NCI-H2107 treated with DMSO at 0.1 percent for 48 hours (cell line): ENCODE results near the gene HOXB6.

Source experiments
- DNase-seq: peaks from one replicate; lab custom pipeline; 2025; ENCODE audit not compliant: unreplicated experiment; lab: John Stamatoyannopoulos, UW

The HOXB6 gene

DNA sequence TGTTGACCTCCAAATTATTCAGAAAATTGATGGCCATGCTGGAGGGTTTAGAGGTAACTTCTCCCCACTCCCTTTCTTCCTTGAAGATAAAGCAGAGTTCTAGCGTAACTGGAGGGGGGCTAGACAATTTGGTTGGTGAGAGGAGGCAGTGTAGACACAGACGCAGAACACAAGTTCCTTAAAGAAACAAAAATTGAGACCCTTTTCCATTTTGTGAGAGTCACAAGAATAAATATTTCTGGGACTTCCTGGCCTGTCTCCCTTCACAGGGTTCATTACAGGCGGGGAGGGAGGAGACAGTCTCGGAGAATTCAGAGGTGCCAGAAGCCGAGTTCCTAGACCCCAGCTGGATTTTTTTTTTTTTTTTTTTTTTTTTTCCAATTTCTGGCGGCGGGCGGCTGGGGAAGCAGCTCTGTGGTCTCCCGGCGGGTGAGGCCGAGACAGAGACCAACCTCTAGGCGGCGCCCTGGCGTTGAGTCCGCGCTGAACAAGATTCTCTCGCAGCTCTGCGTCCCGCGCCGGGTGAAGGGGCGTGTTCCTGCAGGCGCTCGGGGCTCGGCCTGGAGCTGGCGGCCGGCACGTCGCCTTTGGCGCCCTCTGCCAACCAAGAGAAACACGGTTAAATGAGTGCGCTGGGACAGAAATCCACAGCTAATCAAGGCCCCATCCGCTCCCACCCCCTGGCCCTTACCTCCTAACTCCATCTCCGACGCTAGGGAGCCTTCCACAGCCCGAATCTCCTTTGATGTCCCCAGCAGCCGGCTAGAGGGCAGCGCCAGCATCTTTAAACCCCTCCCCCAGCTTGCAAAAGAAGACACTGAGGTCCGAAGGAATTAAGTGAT, 31.6 kb upstream of the HOXB6 start:
- peak; percentile 28 for DNase-seq

DNA sequence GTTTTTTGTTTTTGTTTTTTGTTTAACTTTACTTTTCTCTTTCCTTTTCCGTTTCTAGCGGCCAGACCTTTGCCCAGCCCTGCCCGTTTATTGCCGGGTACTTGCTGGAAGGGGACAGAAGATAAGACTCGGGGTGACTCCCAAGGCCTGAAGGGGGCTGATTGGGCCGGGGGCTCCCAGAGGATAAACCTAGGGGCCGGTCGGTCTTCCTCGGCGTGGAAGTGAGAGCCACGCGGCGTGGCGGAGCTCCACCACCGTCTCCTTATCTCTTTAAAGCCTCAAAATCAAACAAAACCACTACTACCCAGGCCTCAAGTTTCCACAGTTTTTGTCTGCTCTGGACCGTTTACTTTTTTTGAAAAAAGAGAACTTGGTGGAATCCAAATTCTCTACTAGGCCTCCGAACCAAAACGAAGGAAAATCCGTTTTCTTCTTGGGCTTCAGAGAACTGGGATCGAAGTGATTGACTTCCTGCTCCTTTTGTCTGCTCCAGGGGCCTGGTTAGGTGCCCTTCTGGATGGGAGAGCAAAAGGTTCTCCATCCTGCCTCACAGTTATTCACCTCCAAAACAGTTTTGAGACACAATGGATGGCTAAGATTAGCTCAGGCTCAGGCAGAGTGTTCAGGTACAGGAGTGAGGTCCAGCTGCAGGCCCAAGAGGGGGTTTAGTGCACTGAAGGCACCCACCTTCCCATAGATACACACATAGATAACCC, 29.9 kb upstream of the HOXB6 start:
- no peak for DNase-seq

DNA sequence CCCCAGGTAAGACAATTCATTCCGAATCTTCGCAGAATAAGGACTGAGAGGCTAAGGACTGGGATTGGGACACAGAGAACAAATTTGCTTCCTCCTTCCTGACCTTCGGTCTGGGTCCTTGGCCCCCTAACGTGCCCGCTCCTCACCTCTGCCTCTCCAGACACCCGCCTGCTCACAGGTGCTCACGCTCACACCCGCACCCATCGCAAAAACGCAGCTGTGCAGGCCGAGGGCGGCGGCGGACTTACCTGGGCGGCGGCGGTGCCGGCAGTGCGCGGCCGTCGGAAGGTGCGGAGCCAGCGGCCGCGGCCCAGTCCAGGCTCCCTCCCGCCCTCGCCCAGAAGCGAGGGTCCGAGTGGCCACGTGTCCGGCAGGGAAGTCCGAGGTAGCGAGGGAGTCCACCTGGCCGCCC, 28.5 kb upstream of the HOXB6 start:
- DNase-seq, result no peak

DNA sequence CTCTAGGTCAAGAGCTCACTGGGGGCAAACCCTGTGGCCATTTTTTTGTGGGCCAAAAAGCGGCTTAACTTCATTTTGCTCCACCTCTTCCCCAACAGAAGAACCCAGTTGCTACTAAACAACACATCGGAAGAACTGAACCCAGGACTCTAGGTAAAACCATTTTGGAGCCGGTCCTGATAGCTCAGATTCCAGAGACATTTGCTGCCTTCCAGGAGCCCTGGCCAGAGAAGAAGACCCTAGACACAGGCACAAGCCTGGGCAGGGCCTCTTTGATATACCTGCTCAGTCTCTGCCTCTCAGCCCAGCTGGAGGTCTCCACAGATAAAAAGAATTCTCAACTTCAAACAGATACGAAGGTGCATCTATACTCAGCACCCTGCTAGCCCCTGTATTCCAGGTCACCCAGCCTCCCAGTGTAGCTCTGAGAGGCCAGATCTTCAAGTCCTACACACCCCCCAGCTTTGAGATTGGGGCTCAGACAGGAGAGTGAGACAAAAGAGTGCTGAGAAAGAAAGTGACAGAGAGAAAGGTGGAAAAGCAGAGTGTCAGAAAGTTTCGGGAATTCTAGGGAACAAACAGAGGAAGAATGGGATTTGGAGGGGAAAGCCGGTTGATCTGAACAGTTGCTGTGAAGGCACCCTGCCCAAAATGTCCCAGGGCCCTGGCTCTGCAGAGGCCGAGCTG, 27.9 kb upstream of the HOXB6 start:
- no peak for DNase-seq

DNA sequence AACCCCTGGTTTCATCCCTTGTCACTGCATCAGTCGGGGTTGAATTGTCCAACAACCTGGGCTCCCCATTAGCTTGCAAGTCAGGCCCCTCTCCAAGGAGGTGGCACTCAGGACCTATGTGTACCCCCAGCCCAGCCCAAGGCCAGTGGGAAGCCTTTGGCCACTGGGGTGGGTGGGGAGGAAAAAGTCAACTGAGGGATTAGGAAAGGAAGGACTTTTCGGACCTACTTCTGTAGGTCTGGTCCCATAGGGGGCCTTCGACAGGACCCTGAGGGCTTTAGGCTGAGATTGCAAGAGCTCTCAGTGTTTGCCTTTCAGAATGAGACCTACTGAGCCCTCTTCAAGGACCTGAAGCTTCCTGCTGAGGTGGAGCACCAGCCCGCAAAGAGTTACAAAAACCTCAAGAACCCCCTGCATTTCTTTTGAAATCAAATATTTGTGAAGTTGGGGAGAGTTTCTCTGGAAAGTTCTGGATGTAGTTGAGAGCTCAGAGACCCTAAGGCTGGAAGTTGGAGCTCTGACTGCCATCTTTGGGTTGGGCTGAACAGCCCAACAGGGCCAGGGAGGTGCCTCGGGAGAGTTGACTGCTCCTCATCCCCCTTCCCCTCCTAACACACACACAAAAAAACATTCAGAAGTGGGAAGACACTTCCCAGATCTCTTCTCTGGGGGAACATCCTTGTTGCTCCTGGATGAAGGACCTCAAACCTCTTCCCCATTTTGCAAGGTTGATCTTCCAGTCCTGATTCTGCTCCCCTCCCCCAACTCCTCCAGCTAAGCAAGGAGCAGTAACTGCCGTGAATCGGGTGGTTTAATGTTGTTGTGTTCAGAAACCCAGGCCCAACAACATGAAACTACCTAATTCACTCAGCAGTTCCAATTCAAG, 27.1 kb upstream of the HOXB6 start:
- no peak for DNase-seq

DNA sequence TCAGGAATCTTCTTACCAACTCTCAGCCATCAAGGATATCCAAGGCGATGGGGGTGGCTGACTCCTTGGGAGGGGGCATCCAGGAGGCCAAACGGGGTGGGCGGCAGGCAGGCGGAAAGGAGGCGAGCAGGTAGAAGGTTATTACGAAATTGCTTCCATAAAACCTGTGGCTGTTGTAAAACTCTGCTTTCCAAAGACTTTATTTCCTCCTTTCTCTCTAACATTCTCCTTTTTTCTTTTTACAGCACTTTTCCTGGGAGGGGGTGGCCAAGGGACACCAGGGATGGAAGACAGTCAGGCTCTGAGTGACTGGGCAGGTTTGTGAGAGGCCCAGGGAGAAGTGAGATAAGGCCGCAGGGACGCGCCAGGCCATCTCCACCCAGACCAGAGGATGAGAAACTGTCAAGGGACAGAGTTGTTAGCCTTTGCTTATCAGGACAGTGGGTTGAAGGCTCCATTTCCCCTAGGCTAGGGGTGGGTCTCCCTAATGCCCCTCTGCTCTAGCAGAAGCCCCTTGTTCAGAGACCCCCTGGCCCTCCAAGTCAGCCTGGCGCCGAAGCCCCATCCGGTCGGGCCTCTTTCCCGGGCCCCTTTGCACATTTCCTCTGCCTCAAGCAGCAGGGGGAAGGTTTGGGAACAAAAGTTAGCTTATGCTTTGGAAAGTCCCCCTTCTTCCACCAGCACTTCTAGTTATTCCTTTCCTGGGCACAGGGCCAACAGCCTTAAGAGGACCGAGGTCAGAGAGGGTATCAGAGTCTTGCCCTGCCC, 26.3 kb upstream of the HOXB6 start:
- DNase-seq, result no peak

DNA sequence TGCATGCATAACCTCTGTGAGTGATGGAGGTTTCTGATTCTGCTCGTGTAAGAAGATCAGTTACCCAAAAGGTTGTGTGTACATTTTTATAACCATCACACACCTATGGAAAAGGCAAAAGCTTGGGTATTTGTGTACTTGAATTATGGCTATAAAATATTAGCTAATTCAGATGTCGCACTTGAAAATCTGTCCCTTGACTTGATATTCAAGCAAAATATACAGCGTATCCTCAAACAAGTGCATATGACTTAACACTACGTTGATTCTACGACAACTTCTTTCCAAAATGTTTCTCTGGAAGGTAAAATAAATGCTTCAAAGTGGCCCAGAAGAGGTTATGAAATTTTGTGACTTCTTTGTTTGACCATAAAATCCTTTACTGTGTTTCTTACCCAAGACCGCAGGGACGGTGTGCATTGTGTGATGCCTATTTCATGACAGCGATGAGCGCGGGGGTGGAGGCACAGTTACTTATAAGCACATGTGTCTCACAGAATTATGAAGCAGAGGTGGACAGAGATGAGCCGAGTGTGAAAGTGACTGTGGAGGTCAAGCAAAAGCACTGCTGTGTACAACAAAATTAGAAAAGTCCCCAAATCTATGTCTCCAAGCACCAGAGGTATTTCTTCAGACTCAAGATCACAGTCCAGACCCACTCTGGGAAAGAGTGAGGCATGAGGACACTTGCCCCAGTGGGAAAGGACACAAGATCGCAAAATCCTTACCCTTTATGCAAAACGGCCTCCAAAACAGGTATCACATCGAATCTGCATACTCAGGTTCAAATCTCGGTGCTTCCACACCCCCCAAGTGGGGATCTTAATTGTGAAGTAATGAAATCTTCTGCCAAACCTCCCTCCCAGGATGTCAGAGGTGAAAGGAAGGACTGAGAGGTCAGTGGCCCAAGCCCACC, 25.5 kb upstream of the HOXB6 start:
- no peak for DNase-seq

DNA sequence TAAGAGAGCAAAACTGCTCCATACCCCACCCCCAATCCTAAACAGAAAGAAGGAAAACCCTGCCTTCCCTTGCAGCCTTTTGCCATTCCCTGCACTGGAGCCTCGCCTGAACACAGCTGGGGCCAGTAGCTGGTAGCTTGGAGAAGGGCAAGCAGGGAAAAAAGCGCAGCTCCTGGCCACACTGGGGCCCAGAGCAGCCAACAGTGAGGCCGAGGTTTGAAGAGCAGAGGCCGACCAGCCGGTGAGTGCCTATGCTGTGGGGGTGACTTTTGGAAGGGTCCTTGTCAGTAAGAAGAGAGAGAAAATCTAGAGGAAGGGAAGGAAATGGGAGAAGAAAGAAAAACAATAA, 24.6 kb upstream of the HOXB6 start:
- DNase-seq, result no peak

DNA sequence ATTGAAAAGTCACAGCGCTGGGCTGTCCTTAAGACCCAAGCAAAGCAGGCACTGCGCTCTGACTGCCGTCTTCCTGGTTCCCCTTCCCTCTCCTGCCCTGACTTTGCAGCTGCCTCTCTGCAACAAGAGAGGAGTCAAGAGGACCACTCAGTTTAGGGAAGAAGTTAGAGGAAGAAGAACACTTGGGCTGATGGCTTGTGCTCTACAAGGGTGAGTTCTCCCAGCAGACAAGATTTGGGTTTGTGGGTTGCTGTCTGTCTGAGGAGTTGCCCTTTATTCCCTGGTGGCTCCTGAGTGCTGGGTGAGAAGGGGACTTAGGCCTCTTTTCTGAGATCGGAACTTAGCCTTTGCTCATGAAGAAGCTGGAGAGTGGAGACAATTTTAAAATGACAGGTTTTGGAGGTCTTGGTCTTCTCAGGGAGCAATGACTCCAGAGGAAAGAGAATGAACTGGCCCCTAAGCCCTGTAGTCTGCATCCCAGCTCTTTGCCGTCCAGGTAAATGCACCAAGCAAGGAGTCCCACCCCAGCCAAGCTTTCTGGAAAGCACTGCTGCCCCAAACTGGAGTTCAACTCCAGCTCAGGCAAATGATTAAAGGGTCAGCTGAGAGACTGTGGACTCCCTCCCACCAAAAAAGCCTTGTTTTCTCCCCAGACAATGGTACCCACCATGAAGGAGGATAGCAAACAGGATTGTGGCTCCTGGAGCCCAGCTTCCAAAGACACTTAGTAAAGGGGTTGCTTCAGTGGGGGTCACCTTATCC, 24.0 kb upstream of the HOXB6 start:
- DNase-seq, result no peak

DNA sequence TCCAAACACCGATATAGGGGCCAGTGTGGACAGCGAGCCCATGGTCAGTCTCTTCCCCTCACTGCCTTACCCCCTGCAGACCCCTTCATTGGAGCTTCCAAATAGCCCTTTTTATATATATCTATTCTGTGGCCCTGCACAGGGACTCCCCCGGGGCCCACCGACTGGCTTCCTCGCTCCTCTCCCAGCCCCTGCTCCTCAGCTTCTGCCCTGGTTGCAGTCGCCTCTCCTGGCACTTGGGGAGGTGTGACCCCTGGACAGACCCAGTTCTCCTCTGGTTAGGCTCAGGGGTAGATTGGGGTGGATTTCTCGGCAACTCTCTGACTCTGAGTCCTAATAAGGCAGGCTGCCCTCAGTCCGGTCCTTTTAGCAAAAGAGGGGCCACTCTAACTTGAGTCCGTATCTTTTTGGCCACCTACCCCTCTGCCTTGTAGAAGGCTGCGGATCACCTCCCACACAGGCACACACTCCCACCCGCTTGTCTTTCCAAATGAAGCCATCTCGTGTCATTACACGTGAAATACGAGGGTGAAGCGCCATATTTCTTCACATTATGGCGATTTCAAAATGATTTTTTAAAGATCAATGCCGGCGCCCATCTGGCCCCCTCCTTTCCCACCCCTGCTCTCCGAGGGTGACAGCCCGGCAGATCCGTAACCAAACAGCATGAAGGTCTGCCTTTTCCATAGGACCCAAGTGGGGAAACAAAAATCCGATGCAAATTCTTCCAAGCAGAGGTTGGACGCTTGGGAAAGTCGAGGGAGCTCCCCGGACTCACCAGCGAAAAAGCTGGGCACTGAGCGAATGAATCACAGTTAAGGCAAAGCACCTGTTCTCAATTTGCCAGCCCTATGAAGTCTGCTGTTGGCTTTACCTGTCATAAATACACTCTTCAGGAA, 23.1 kb upstream of the HOXB6 start:
- DNase-seq, result no peak

DNA sequence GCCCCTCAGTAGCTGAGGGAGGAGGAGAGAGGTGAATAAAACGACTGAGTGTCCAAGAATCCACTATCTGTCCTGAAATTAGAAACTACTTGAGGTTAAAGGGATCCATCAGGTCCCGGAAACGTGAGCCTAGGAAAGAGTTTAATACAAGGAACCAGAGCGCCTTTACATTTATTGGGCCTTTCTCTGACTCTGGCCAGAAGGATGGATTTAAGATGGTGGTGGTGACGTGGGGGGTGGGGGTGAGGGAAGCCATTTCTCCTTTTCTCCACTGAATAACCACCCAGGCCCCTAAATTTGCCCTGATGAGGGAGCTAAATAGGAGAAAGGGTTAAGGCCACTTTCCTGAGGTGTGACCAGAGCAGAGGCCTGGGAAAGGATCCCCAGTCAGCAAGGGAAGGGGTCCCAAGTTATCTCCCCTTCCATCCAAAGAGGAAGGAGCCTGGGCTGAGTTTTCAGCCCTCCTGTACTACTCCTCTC, 22.4 kb upstream of the HOXB6 start:
- no peak for DNase-seq

DNA sequence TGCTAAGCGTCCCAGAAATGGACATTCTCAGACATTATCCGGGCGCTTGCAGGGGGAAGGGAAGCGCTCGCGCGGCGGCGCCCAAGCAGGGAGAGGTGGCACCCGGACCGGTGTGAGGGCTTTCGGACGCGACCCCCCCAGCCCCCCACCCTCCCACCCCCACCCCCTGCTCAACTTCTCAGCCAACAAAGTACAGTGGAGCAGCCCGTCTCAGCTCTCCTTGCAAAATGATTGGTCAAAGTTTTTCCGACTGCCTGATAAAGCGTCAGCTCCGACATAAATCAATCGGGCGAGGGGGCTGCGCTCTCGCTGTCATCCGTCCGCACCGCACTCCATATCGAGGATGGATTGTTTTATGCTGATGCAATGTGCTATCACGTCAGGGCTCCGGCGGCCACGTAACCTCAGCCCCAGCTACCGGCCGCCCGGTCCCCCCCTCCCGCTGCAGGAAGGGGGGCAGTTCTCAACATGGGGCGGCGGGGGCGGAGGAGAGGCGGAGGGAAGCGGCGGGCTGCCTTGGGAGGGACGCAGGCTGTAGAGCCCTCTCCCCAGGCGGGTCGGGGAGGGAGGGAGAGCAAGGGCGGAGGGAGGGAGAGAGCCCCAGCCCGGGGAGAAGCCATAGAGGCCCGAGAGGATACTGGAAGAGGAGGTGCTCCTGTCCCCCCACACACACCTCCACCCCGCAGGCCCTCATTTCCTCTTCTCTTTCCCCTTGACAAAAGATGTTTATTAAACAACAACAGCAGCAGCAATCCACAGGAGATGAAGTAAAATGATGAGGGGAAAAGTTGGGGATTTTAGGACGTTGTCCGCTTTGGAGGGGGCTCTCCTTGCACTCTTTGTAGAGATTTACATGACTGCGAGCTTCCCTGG, 21.7 kb upstream of the HOXB6 start, which contains the start of gene HOXB9:
HOXB9 (minus strand) TSS at position 114 of the 873 bp plus-strand sequence; CDS start at position 25, 89 bp downstream.
- no peak for DNase-seq

DNA sequence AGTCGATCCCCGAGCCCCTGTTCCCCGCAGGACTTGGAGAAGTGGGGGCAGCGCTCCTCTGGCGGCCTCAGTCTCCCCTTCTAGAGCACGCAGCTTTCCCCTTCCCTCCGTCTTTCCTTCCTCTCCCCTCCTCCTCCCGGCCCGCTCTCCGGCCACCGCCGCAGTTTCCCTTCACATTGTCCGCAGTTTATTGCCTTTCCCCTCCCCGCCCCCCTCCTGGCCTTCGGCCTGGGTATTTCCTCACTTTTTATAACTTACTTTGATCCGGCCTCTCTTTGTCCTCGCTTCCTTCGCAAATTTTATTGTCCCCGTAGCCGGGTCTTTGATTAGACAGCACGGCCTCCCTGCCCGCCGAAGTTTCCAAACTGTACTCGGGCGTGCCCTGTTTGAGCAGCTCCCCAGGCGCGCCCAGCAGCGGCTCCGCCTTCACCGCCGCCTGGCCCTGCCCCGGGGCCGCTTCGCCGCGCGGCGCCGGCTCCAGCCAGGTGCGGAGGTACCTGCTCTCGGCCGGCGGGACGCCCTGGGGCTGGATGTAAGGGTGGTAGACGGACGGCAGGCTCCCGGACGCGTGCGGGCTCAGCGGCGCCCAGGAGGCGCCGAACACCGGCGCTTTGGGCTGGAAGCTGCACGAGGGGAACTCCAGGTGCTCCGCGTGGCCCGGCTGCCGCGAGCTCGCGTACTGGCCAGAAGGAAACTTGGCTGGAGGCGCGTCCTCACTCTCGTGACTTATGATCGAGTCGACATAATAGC, 20.9 kb upstream of the HOXB6 start:
- no peak for DNase-seq

DNA sequence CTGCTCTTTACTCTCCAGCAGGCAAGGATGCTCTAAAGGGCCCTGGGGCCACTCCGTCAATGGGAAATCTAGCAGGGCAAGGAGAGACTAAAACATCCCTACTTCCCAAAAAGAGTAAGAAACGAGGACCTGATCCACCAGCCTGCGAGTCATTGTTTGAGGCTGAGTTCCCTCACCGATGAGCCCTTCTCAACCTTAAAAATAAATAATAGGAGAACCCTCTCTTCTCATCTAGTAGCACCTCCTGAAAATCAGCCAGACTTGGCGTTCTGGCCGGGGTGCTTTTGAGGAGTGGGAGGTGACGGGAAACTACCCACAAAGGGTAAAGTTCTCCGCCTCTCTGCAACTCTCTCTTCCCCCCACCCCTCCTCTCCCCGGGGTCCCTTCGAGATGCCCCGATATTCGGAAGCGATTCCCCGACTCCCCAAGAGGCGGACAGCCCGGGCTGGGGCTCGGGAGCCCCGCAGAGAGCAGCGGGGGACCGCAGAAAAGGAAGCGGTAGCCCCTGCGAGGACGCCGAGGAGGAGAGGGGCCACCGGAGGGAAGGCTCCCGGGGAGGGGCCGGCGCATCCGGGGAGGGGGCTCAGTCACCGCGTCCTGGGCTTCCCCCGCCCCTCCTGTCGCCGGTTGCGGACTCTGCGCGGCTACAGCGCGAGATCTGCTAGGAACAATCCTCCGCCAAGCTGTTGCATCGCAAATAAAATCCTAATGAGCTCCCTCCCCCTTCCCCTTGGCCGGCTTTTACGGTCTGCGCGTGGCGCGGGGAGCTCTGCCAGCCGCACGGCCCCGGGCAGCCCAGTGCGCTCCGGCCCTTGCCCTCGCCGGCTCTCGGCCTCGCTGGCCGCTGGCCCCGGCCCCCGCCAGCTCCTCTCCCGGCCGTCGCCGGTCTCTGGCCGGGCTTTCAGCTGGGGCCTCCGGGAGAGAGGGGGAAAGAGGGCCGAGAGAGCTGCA, 20.0 kb upstream of the HOXB6 start:
- no peak for DNase-seq
